Hepatocyte (in vitro differentiated cells): ENCODE results near the gene FBXL13.

Experiments used
- EZH2 ChIP-seq: fragments of 200-600 bp; sonication (generic); IDR thresholded peaks from 2 replicates; pipeline ENCODE4 v1.6.1; 2016; ENCODE audit warnings: antibody characterized with exemption, mild to moderate bottlenecking, borderline replicate concordance
- EZH2phosphoT487 ChIP-seq: fragments of 200-600 bp; sonication (generic); IDR thresholded peaks from one replicate; pipeline ENCODE4 v1.6.1; 2018; ENCODE audit warnings: antibody characterized with exemption, mild to moderate bottlenecking, low read depth, moderate library complexity; ENCODE audit not compliant: unreplicated experiment, severe bottlenecking

GRCh38 chr7:102897211-102897631, 177.4 kb downstream of the FBXL13 start:
- TF ChIP-seq EZH2phosphoT487 (no peak), EZH2 (no peak)
